Keratinocyte (primary cell): Measurements from ENCODE around the gene COX6B2. TPM values are rescaled to one million over a fixed set of nuclear protein-coding genes. Genes with fewer than 3 reads are reported as not detected.

Source experiments
- DNase-seq: peaks from one replicate; pipeline ENCODE4 v3.0.0-alpha.2; 2011; ENCODE audit warnings: low read depth, missing footprints, low spot score
- FAIRE-seq: peaks from 2 replicates; lab custom pipeline; 2011; peaks lifted over from hg19 to GRCh38; lab: Jason Lieb, UNC
- H2AFZ ChIP-seq: 2 replicates; pipeline ENCODE4 v1.6.0; 2012; ENCODE audit warnings: low read length, control low read depth, inconsistent platforms; ENCODE audit not compliant: control insufficient read depth
- H3K27ac ChIP-seq: 2 replicates; pipeline ENCODE4 v1.5.1; 2011; ENCODE audit warnings: low read length; ENCODE audit not compliant: control insufficient read depth, insufficient read depth
- H3K27me3 ChIP-seq: 3 replicates; pipeline ENCODE4 v1.6.0; 2011; ENCODE audit warnings: low read length; ENCODE audit not compliant: control insufficient read depth, insufficient read depth; ENCODE audit errors: extremely low read depth
- H3K36me3 ChIP-seq, 2 experiments: 2 replicates in 1 of 2; 3 replicates in 1 of 2; pipeline ENCODE4 v1.5.1; 2011; ENCODE audit warnings: low read length in 2 of 2, mild to moderate bottlenecking in 1 of 2; ENCODE audit not compliant: control insufficient read depth in 2 of 2, insufficient read depth in 2 of 2; ENCODE audit errors: extremely low read depth in 1 of 2
- H3K4me1 ChIP-seq: 3 replicates; pipeline ENCODE4 v1.5.1; 2011; ENCODE audit warnings: low read length; ENCODE audit not compliant: control insufficient read depth, insufficient read depth; ENCODE audit errors: extremely low read depth
- H3K4me2 ChIP-seq: 3 replicates; pipeline ENCODE4 v1.6.0; 2011; ENCODE audit warnings: low read depth, low read length; ENCODE audit not compliant: control insufficient read depth, insufficient read depth; ENCODE audit errors: extremely low read depth
- H3K4me3 ChIP-seq, 3 experiments: fragments of 200-600 bp in 1 of 3; sonication (generic) in 1 of 3; 2 replicates in 2 of 3; 3 replicates in 1 of 3; pipeline ENCODE4 v1.5.1; 2011 to 2016; ENCODE audit warnings: low read length in 3 of 3, mild to moderate bottlenecking in 3 of 3, control low read depth in 2 of 3, inconsistent platforms in 1 of 3, low read depth in 1 of 3, mixed read lengths in 1 of 3, mixed run types in 1 of 3, moderate library complexity in 1 of 3; ENCODE audit not compliant: control insufficient read depth in 2 of 3, insufficient read depth in 2 of 3; ENCODE audit errors: extremely low read depth in 1 of 3
- H3K79me2 ChIP-seq: 2 replicates; pipeline ENCODE4 v1.6.0; 2012; ENCODE audit warnings: low read length; ENCODE audit not compliant: control insufficient read depth, insufficient read depth
- H3K9ac ChIP-seq: 3 replicates; pipeline ENCODE4 v1.6.0; 2011; ENCODE audit warnings: low read length; ENCODE audit not compliant: control insufficient read depth, insufficient read depth; ENCODE audit errors: extremely low read depth
- H3K9me1 ChIP-seq: 3 replicates; pipeline ENCODE4 v1.6.0; 2011; ENCODE audit warnings: low read length; ENCODE audit not compliant: control insufficient read depth, insufficient read depth; ENCODE audit errors: extremely low read depth
- H3K9me3 ChIP-seq: 2 replicates; pipeline ENCODE4 v1.5.1; 2012; ENCODE audit warnings: low read depth, low read length; ENCODE audit not compliant: control insufficient read depth
- H4K20me1 ChIP-seq: 3 replicates; pipeline ENCODE4 v1.6.0; 2011; ENCODE audit warnings: low read length; ENCODE audit not compliant: control insufficient read depth, insufficient read depth; ENCODE audit errors: extremely low read depth
- EZH2 ChIP-seq: IDR thresholded peaks from one replicate; pipeline ENCODE4 v1.6.1; 2012; ENCODE audit warnings: inconsistent platforms, mild to moderate bottlenecking, low read length, moderate library complexity
- dilution Hi-C: fragments of 300-500 bp; cut with MboI; formaldehyde crosslinking; loops from one replicate; pipeline ENCODE4 v1.7.0; 2020; ENCODE audit warnings: low sequenced_read_pairs; ENCODE audit not compliant: extremely low pct_ligation_motif_present
- polyA plus RNA-seq, 5 experiments: library from polyadenylated mRNA; depleted of rRNA in 3 of 5; stranded (reverse) in 3 of 5; stranded (forward) in 1 of 5; unstranded in 1 of 5; fragments of >200 nt; gene quantifications; 1 replicate in 1 of 5; 2 replicates in 3 of 5; 3 replicates in 1 of 5; pipeline versions ENCODE4 v1.2.1 to v1.2.3, GENCODE V29; 2011 to 2012; ENCODE audit warnings: missing spikeins in 2 of 5, low read depth in 1 of 5, low replicate concordance in 1 of 5
- TF ChIP-seq, protein P1 (sequence below), 3 experiments: IDR thresholded peaks in 1 of 3; conservative IDR thresholded peaks in 1 of 3; optimal IDR thresholded peaks in 1 of 3; 2 replicates in 2 of 3; 3 replicates in 1 of 3; pipeline versions ENCODE3 to v1.5.1; 2011; ENCODE audit warnings: low read length in 3 of 3, mild to moderate bottlenecking in 3 of 3, moderate library complexity in 2 of 3, control low read depth in 1 of 3, inconsistent platforms in 1 of 3; ENCODE audit not compliant: insufficient read depth in 2 of 3; ENCODE audit errors: extremely low read depth in 1 of 3

The COX6B2 gene
- polyA plus RNA-seq, 1 donor (not counting 4 experiments of a cell fraction or from before 2014, with no cell fraction given) = 1.4 TPM

DNA sequence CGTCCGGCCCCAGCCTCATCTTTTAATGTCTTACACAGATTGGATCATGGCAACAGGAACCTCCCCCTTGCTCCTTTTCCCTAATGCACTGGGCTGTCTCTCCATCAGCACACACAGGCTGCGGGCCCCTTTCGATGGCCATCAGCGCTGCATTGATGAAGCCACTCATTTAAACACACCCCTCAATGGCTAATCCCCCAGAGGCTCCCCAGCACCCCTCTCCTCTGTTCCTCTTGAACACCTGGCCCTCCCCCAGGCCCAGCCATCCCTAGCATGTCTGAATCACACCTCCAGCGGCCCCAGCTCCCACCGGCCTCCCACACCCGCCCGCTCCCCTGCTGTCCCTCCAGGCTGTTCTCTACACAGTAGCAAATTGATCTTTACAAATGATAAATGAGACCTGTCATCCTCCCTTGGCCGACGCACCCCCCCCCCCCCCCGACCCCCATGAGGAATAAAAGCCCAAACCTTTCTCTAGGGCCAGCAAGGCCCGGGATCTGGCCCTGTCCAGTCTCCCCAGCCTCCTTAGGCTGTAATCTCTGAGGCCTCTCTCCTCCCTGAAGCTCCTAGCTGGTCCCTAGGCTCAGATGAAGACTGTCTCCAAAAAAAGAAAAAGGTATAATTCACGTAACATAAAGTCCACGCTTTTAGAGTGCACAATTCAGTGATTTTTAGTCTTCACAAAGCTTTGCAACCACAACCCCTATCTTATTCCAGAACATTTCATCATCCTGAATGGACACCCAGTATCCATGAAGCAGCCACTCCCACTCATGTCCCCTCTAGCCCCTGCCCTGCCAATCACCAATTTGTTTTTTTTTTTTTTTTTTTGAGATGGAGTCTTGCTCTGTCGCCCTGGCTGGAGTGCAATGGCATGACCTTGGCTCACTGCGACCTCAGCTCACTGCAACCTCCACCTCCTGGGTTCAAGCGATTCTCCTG, 38.6 kb upstream of the COX6B2 start:
- H3K27ac ChIP-seq = no peak overlapping the region
- H3K27me3 ChIP-seq = no peaks in the 10 kb centered on the region
- no peak overlapping the region for H3K4me2 ChIP-seq
- H3K4me1 ChIP-seq = peaks cover 10% of the 10 kb centered on the region
- H4K20me1 ChIP-seq = peaks cover 25% of the 10 kb centered on the region
- no peak overlapping the region for H3K4me3 ChIP-seq
- FAIRE-seq (no peak), DNase-seq (no peak)
- no peaks in the 10 kb centered on the region for H3K9me3 ChIP-seq
- H3K9ac ChIP-seq = no peak overlapping the region
- dilution Hi-C loops = no loop called here
- no peak overlapping the region for H2AFZ ChIP-seq
- TF ChIP-seq, protein P1, sequence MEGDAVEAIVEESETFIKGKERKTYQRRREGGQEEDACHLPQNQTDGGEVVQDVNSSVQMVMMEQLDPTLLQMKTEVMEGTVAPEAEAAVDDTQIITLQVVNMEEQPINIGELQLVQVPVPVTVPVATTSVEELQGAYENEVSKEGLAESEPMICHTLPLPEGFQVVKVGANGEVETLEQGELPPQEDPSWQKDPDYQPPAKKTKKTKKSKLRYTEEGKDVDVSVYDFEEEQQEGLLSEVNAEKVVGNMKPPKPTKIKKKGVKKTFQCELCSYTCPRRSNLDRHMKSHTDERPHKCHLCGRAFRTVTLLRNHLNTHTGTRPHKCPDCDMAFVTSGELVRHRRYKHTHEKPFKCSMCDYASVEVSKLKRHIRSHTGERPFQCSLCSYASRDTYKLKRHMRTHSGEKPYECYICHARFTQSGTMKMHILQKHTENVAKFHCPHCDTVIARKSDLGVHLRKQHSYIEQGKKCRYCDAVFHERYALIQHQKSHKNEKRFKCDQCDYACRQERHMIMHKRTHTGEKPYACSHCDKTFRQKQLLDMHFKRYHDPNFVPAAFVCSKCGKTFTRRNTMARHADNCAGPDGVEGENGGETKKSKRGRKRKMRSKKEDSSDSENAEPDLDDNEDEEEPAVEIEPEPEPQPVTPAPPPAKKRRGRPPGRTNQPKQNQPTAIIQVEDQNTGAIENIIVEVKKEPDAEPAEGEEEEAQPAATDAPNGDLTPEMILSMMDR (optimal IDR thresholded peaks at IDR 0.05 in 1 of 3, IDR thresholded peaks at IDR 0.05 in 1 of 3, conservative IDR thresholded peaks at IDR 0.05 in 1 of 3; ENCODE audit: extremely low read depth in 1 of 3, insufficient read depth in 2 of 3, low read length in 3 of 3) = no peak
- TF ChIP-seq EZH2 = no peak
- H3K36me3 ChIP-seq = peaks cover 12 to 24% of the 10 kb centered on the region in 2 experiments
- peaks cover 19% of the 10 kb centered on the region for H3K79me2 ChIP-seq
- H3K9me1 ChIP-seq = peaks cover 6% of the 10 kb centered on the region

DNA sequence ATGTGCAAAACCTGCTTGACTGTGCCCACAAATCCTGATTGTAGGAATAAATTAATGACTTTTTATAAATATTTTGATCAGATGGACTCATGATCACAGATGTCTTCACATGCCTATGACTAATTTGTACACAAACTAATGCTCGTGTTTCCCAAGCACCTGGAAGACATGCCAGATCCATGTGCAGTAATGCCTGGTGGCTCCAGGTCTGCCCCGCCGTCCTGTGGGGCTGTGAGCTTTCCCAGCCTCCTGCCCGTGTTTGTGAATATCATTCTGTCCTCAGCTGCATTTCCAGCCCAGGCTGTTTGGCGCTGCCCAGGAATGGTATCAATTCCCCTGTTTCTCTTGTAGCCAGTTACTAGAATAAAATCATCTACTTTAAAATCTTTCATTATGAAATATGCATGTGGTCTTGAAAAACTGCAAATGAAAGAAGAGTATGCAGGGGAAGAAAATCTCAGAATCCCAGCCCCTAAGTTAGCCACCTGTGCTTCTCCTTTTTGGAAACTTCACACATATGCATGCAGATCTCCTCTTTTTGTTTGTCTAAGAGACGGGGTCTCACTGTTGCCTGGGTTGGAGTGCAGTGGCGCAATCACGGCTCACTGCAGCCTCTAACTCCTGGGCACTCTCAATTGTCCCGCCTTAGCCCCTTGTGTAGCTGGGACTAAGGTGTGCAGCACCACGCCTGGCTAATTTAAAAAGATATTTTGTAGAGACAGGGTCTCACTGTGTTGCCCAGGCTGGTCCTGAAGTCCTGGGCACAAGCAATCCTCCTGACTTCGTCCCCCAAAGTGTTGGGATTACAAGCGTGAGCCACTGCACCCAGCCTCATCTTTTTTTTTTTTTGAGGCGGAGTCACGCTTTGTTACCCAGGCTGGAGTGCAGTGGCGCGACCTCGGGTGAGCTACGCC, 37.4 kb upstream of the COX6B2 start:
- Histone ChIP-seq H3K4me2 (no peak overlapping the region), H3K36me3 (peaks cover 23 to 32% of the 10 kb centered on the region in 2 experiments), H2AFZ (no peak overlapping the region), H4K20me1 (peaks cover 36% of the 10 kb centered on the region), H3K27me3 (no peaks in the 10 kb centered on the region), H3K4me3 (no peak overlapping the region), H3K9ac (no peak overlapping the region), H3K79me2 (peaks cover 31% of the 10 kb centered on the region), H3K4me1 (peaks cover 21% of the 10 kb centered on the region), H3K9me3 (no peaks in the 10 kb centered on the region), H3K27ac (no peak overlapping the region), H3K9me1 (peaks cover 12% of the 10 kb centered on the region)
- dilution Hi-C loops = no loop called here
- FAIRE-seq (no peak), DNase-seq (no peak)
- TF ChIP-seq EZH2 = no peak
- TF ChIP-seq, protein P1 (optimal IDR thresholded peaks at IDR 0.05 in 1 of 3, IDR thresholded peaks at IDR 0.05 in 1 of 3, conservative IDR thresholded peaks at IDR 0.05 in 1 of 3; ENCODE audit: extremely low read depth in 1 of 3, insufficient read depth in 2 of 3, low read length in 3 of 3) = no peak
